Keratinocyte (primary cell): ENCODE results near the gene TIPRL.

ENCODE experiments used
- CTCF ChIP-seq, 3 experiments: IDR thresholded peaks in 1 of 3; conservative IDR thresholded peaks in 1 of 3; optimal IDR thresholded peaks in 1 of 3; 2 replicates in 2 of 3; 3 replicates in 1 of 3; pipeline versions ENCODE3 to v1.5.1; 2011; ENCODE audit warnings: low read length in 3 of 3, mild to moderate bottlenecking in 3 of 3, moderate library complexity in 2 of 3, control low read depth in 1 of 3, inconsistent platforms in 1 of 3; ENCODE audit not compliant: insufficient read depth in 2 of 3; ENCODE audit errors: extremely low read depth in 1 of 3
- EZH2 ChIP-seq: IDR thresholded peaks from one replicate; pipeline ENCODE4 v1.6.1; 2012; ENCODE audit warnings: inconsistent platforms, mild to moderate bottlenecking, low read length, moderate library complexity

- TF ChIP-seq EZH2 (no peak), CTCF (optimal IDR thresholded peaks at IDR 0.05 in 1 of 3, IDR thresholded peaks at IDR 0.05 in 1 of 3, conservative IDR thresholded peaks at IDR 0.05 in 1 of 3; ENCODE audit: extremely low read depth in 1 of 3, insufficient read depth in 2 of 3, low read length in 3 of 3) (no peak)
Measured at GRCh38 chr1:168146626-168147025, 32.1 kb upstream of the TIPRL start.
